Upper lobe of left lung (tissue), 6 donors: ENCODE measurements around the gene PLD4. TPM values are rescaled to one million over a fixed set of nuclear protein-coding genes. Genes with fewer than 3 reads are reported as not detected.

Experiments used
- ATAC-seq, 2 donors: fragments of 200-7000 bp; cut with Tn5 transposase; one replicate each; pipeline ENCODE4 v1.9.1; 2022; ENCODE audit warnings: mild to moderate bottlenecking in 2 of 2, moderate library complexity in 2 of 2; ENCODE audit not compliant: low FRiP score in 2 of 2
- DNase-seq, 2 donors: peaks; one replicate each; pipeline ENCODE4 v3.0.0-alpha.2; 2019 to 2020
- H3K27ac ChIP-seq, 4 donors: fragments of 200-600 bp; sonication (generic); one replicate each; pipeline ENCODE4 v1.5.1; 2016 to 2019
- H3K27me3 ChIP-seq, 4 donors: fragments of 200-600 bp; sonication (generic); one replicate each; pipeline ENCODE4 v1.5.1; 2017 to 2019
- H3K36me3 ChIP-seq, 4 donors: fragments of 200-600 bp; sonication (generic); one replicate each; pipeline ENCODE4 v1.5.1; 2016 to 2019
- H3K4me1 ChIP-seq, 4 donors: fragments of 200-600 bp; sonication (generic); one replicate each; pipeline ENCODE4 v1.5.1; 2018 to 2019
- H3K4me3 ChIP-seq, 4 donors: fragments of 200-600 bp; sonication (generic); one replicate each; pipeline ENCODE4 v1.5.1; 2017 to 2019; ENCODE audit warnings: mild to moderate bottlenecking in 2 of 4, moderate library complexity in 1 of 4
- H3K9me3 ChIP-seq, 4 donors: fragments of 200-600 bp; sonication (generic); one replicate each; pipeline ENCODE4 v1.5.1; 2018 to 2019
- EP300 ChIP-seq, 4 donors: sonication (generic); formaldehyde crosslinking; IDR thresholded peaks; one replicate each; pipeline ENCODE4 v1.5.1; 2017; ENCODE audit warnings: antibody characterized with exemption in 4 of 4, control low read depth in 2 of 4
- POLR2A ChIP-seq, 4 donors: fragments of 450-650 bp; IDR thresholded peaks; one replicate each; pipeline ENCODE4 v1.5.1; 2016 to 2017; ENCODE audit warnings: antibody characterized with exemption in 4 of 4, mild to moderate bottlenecking in 2 of 4
- POLR2AphosphoS5 ChIP-seq, 2 donors: sonication (generic); formaldehyde crosslinking; IDR thresholded peaks; one replicate each; pipeline ENCODE4 v1.5.1; 2017; ENCODE audit warnings: antibody characterized with exemption in 2 of 2
- WGBS, 2 donors: methylation state at CpG; one replicate each; pipeline ENCODE4 v1.1.5; 2017 to 2018; 5-methylcytosine and 5-hydroxymethylcytosine counted together
- total RNA-seq, 6 donors: library from RNA; depleted of rRNA in 4 of 6; stranded (reverse); fragments of >200 nt in 4 of 6; gene quantifications; one replicate each; pipeline versions ENCODE4 v1.1.0 to v1.2.1, GENCODE V29; 2016 to 2021
- TF ChIP-seq, protein P1 (sequence below), 6 experiments: fragments of 450-650 bp in 4 of 6; fragments of 200-600 bp in 2 of 6; sonication (generic) in 2 of 6; IDR thresholded peaks; one replicate each; pipeline ENCODE4 v1.5.1; 2016 to 2019; ENCODE audit warnings: antibody characterized with exemption in 6 of 6
- donor health status: DM: no; HTN: no; CAD: no; lungs with moderate emphysema.
- donor health status: DM: no; HTN: yes; CAD: no; lungs with severe emphysema.

PLD4 gene
- total RNA-seq, 6 donors from 2014 or later = under 0.01 to 6.1 (median 2.5) TPM; not detected in 3

GRCh38 chr14:104980611-104981531 is 56.2 kb downstream of the PLD4 start:
- H3K9me3 ChIP-seq = no peaks in the 10 kb centered on the region
- DNase-seq = peak in 1 of 2 donors; percentile 52
- no peak overlapping the region for H3K27ac ChIP-seq

GRCh38 chr14:104981699-104982541 is 57.2 kb downstream of the PLD4 start:
- H3K4me3 ChIP-seq = no peak overlapping the region
- H3K9me3 ChIP-seq = no peaks in the 10 kb centered on the region
- 83% methylated on average over 9 to 15 of the region's 17 CpGs for WGBS, 2 donors
- peak in 1 of 2 donors; percentile 65 for DNase-seq
- H3K36me3 ChIP-seq = no peaks in the 10 kb centered on the region
- no peak overlapping the region for H3K27ac ChIP-seq
- peaks cover 0 to 12% (median 5%) of the 10 kb centered on the region in 4 donors for H3K27me3 ChIP-seq
- TF ChIP-seq, protein P1, sequence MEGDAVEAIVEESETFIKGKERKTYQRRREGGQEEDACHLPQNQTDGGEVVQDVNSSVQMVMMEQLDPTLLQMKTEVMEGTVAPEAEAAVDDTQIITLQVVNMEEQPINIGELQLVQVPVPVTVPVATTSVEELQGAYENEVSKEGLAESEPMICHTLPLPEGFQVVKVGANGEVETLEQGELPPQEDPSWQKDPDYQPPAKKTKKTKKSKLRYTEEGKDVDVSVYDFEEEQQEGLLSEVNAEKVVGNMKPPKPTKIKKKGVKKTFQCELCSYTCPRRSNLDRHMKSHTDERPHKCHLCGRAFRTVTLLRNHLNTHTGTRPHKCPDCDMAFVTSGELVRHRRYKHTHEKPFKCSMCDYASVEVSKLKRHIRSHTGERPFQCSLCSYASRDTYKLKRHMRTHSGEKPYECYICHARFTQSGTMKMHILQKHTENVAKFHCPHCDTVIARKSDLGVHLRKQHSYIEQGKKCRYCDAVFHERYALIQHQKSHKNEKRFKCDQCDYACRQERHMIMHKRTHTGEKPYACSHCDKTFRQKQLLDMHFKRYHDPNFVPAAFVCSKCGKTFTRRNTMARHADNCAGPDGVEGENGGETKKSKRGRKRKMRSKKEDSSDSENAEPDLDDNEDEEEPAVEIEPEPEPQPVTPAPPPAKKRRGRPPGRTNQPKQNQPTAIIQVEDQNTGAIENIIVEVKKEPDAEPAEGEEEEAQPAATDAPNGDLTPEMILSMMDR (IDR thresholded peaks at IDR 0.05) = no peak
- TF ChIP-seq EP300 (IDR thresholded peaks at IDR 0.05) (no peak), POLR2A (IDR thresholded peaks at IDR 0.05) (no peak), POLR2AphosphoS5 (IDR thresholded peaks at IDR 0.05) (no peak)
- ATAC-seq = no peak
- peaks cover 26 to 38% (median 31%) of the 10 kb centered on the region in 4 donors for H3K4me1 ChIP-seq

More at GRCh38 chr14:104980611-104981531, 56.2 kb downstream of the PLD4 start:
- no peak for TF ChIP-seq EP300 (IDR thresholded peaks at IDR 0.05)
- no peak for TF ChIP-seq POLR2AphosphoS5 (IDR thresholded peaks at IDR 0.05)
- TF ChIP-seq, protein P1 (IDR thresholded peaks at IDR 0.05) = no peak
- no peak for TF ChIP-seq POLR2A (IDR thresholded peaks at IDR 0.05)
- Histone ChIP-seq H3K27me3 (peaks cover 0 to 12% (median 6%) of the 10 kb centered on the region in 4 donors), H3K36me3 (no peaks in the 10 kb centered on the region), H3K4me1 (peaks cover 26 to 38% (median 31%) of the 10 kb centered on the region in 4 donors), H3K4me3 (no peak overlapping the region)
- ATAC-seq = no peak
- WGBS, 2 donors = 89 to 100% methylated on average over 2 to 22 of the region's 22 CpGs

- peak in 1 of 2 donors; percentile 42 for DNase-seq
- Histone ChIP-seq H3K4me1 (peaks cover 25 to 34% (median 27%) of the 10 kb centered on the region in 4 donors), H3K27me3 (peaks cover 0 to 7% (median 1%) of the 10 kb centered on the region in 4 donors), H3K4me3 (no peak overlapping the region), H3K27ac (no peak overlapping the region), H3K9me3 (no peaks in the 10 kb centered on the region), H3K36me3 (no peaks in the 10 kb centered on the region)
- TF ChIP-seq POLR2AphosphoS5 (IDR thresholded peaks at IDR 0.05) (no peak), EP300 (IDR thresholded peaks at IDR 0.05) (no peak)
- 80 to 91% methylated on average over 2 to 6 of the region's 10 CpGs for WGBS, 2 donors
- ATAC-seq = no peak
Observed at GRCh38 chr14:104982548-104983230, 58.0 kb downstream of the PLD4 start.

Other genes starting within 250 kb of the PLD4 start
- 100 to 1,000 TPM in 5 of 6 donors, 10 to 100 TPM in 1; 65.2 to 259 (median 131) TPM for gene INF2, start 235.3 kb upstream of the PLD4 start, total RNA-seq
- gene ADSS1, start 200.7 kb upstream of the PLD4 start, total RNA-seq = 10 to 100 TPM in 1 of 6 donors, 1 to 10 TPM in 5; 4.9 to 34.6 (median 6.2) TPM
- 100 to 1,000 TPM in 2 of 6 donors, 10 to 100 TPM in 4; 72.3 to 241 (median 91.0) TPM for gene SIVA1, start 171.7 kb upstream of the PLD4 start, total RNA-seq
- gene AKT1, start 129.1 kb upstream of the PLD4 start, total RNA-seq = 100 to 1,000 TPM; 122 to 283 (median 191) TPM
- gene ZBTB42, start 123.8 kb upstream of the PLD4 start, total RNA-seq = 10 to 100 TPM; 13.9 to 24.8 (median 20.9) TPM
- gene CEP170B, start 59.6 kb upstream of the PLD4 start, total RNA-seq = 10 to 100 TPM; 24.2 to 57.8 (median 35.6) TPM
- 10 to 100 TPM in 4 of 6 donors, 1 to 10 TPM in 2; 4.3 to 48.0 (median 12.9) TPM for gene AHNAK2, start 53.5 kb downstream of the PLD4 start, total RNA-seq
- gene CLBA1, start 60.9 kb downstream of the PLD4 start, total RNA-seq = 10 to 100 TPM; 11.1 to 44.0 (median 13.3) TPM
- gene CDCA4, start 96.2 kb downstream of the PLD4 start, total RNA-seq = 10 to 100 TPM in 1 of 6 donors, 1 to 10 TPM in 4, under 1 TPM in 1; 0.89 to 10.3 (median 6.6) TPM
- gene GPR132, start 140.6 kb downstream of the PLD4 start, total RNA-seq = 10 to 100 TPM in 1 of 6 donors, 1 to 10 TPM in 5; 3.0 to 14.7 (median 7.0) TPM
- gene JAG2, start 243.9 kb downstream of the PLD4 start, total RNA-seq = 10 to 100 TPM; 14.9 to 43.4 (median 23.8) TPM